GM18508 (cell line): Measurements from ENCODE around the gene WIPF2.

Experiments
- ATAC-seq: cut with Tn5 transposase; IDR thresholded peaks from one replicate; pipeline ENCODE4 v1.9.1; 2021; ENCODE audit warnings: moderate number of reproducible peaks; ENCODE audit not compliant: insufficient read depth, unreplicated experiment

WIPF2 gene

DNA sequence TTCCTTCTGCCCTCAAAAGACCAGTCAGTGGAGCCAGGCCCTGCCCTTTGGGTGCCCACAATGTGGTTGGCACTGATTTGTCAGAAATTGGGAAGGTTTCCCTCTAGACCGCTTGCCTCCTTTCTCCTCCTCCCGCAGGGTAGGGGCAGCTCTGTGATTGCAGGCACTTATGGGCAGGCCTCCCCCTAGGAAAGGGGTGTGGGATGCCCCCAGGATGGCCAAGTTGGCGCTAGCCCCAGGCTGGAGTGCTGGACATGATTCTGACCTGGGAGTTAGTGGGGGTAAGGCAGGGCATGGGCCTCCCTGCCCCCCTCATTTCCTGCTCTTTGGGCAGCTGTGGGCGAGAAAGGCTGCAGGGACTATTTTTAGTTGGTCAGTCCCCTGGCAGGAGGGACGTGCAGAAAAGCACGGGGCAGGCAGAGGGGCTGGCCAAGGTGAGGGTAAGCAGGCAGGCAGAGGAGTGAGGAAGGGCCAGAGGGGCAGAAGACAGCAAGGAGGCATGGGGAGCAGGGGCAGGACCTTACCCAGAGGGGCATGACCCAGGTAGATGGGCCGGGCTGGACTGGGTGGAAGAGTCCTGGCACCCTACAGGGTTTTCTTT lies 93.1 kb downstream of the WIPF2 start:
- no peak for ATAC-seq

DNA sequence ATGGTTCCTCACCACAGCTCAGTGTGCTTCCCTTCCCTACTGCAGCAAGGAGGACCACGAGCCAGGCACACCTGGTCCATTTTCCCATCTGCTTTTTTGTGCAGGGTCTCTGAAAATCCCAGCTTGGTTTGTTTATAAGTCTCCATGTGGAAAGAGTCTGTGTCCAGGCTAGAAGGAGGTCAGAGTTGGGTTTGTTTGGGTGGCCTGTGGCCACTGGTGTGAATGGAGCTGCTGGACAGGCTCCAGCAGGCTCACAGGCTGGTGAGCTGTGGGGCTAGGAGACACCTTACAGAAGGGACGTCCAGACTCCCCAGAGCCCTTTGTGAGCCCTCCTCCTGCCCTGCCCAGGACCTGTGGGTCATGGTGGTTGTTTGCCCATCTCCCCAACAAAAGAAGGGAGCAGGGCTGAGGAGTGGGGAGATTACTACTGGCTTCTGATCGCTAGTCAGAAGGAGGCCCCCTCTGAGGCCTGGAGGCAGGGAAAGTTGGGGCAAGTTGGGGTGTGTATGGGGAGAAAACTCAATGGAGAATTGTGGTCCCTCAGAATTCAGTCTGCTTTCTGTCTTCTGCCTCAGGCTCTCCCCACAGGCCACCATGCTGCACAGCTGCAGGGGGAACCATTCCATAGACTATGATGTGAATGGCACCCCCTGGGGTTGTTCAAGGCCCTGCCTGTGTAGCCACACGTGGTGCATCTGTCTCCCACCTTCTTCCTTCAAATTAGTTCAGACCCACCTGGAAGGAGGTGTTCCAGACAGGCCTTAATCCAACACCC lies 94.0 kb downstream of the WIPF2 start:
- no peak for ATAC-seq

DNA sequence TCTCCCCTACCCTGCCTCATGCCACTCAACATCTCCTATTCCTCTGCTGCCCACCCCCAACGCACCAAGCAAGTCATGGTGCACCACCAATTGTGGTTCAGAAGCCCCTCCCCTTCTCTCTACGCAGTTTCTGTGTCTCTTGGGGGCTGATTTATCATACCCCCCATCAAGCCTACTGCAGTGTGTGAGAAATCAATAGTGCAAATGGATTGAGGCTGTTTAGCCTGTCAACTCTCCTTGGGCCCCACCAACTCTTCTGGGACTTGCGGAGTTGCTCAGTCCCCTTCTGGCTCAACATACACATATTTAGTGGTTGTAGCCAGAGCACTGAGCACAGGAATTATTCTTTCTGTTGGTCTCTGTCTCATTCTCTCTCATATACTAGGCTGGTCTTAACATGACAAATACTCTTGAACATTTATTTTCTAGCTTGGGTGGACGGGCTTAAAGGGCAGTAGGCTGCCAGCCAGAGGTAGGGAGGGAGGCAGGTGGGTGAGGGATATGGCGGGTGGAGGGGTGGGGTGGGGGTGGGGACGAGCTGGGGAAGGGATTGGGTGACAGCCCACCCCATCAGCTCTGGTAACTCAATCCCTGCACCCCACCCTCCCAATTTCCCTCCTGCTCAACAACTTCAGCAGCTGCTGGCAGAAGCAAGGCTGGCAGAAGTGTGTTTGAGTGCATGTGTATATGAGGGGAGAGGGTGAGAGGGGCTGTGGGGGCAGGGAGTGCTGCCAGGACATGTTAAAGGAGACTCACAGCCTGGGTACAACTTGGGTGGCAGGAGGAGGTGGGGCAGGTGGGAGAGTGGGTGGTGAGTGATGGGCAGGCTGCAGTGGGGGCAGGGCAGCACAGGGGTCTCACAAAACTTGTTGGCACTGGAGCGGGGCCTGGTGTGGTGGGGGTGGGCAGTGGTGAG lies 94.8 kb downstream of the WIPF2 start:
- no peak for ATAC-seq

DNA sequence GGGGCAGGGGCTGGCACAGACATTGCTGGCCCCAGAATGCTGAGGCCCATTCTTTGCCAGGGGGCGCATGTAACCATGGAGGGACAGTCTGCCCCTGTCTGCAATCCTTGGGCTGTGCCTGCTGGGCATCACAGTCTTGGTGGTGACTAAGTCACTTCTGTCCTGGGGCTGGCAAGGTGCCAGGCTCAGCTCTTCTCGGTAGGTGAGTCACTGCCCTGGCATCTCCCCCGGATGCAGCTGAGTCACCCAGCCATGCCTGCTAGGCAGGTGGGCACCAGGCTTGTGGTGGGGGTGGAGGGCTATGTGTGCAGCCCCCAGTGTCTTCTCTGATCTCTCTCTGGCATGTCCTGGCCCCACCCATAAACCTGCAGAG lies 95.5 kb downstream of the WIPF2 start:
- no peak for ATAC-seq

DNA sequence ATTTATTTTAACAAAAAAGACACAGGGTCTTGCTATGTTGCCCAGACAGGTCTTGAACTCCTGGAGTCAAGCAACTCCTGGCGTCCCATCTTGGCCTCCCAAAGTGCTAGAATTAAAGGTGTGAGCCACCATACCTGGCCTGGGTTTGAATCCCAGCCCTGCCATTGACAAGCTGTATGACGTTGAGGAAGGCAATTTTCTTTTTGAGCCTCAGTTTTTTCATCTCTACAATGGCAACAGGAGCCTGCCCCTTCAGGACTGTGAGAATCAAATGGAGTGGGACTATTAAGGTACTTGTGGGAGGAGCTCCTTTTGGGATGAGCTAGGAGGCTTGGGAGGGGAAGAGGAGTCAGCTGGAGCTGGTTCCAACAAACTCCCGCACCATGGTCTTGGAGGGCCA lies 96.1 kb downstream of the WIPF2 start:
- no peak for ATAC-seq

DNA sequence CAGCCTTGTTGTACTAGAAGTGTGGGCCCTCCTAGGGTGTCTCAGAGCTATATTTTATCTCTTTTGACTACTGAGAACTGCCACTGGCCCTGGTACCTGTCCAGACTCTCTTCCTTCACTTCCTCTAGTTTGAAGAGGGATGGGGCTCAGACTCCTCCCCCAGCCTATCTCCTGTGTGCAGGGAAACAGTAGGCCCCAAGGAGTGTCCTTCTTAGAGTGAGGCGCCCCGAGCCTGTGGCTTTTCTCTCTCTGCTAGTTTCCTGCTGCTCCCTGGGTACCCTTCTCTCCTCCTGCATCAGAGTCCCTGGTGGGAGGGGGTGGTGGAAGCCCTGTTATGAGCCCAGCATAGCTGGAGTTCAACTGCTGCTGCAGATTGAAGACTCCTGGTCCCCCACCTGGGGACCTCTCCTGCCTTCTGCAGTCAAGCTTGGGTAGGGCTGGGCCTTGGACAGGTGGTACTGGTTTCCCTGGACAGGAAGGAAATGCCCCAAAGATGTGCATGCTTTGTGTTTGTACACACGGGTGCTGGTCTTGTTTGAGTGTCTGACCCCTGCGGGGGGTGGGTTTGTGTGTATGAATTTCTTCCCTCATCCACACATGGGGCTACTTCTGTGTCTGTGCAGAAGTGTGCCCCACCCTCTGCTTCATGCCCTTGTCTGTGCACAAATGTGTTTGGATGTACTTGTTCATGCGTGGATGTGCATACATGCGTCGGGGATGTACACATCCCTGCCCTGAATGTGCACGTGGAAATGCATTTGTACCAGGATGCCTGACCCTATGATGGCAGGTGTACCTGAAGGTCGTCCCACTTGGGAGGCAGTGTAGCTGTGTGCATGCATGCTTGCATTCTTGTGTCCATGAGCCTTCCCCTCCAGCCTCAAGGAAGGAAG lies 96.8 kb downstream of the WIPF2 start:
- no peak for ATAC-seq

DNA sequence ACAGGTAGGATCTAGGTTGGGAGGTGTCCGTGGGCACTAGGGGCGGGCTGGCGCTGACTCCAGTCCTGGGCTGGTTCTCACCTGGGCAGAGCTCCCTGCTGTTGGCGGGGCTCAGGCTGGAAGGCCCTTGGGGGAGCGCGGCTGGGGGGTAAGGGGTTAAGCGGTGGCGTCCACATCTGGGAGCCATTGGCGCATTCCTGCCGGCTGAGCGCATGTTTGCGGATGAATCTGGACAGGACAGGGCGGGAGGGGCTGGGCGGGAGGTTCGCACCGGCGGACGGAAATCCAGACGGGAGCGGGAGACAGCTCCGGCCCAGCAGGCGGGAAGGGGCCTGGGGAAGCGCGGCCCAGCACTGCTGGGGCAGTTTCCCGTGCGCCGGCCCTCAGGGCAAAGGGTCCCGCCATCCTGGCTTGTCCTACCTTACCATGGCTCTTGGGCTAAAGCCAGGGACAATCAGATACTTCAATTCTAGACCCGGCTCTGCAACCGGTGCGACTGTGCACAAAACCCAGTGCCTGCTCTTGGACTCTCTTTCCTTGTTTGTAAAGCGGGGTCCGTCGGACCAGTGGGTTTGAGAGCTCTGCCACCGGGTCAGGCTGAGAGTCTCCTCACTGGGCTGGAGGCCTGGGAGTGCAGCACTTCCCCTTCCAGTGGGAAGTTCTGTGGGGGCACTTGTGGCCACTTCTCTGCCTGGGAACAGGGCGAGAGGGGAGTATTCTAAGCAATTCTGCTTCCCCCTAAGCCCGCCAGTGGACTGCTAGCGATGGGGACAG lies 97.7 kb downstream of the WIPF2 start:
- no peak for ATAC-seq

DNA sequence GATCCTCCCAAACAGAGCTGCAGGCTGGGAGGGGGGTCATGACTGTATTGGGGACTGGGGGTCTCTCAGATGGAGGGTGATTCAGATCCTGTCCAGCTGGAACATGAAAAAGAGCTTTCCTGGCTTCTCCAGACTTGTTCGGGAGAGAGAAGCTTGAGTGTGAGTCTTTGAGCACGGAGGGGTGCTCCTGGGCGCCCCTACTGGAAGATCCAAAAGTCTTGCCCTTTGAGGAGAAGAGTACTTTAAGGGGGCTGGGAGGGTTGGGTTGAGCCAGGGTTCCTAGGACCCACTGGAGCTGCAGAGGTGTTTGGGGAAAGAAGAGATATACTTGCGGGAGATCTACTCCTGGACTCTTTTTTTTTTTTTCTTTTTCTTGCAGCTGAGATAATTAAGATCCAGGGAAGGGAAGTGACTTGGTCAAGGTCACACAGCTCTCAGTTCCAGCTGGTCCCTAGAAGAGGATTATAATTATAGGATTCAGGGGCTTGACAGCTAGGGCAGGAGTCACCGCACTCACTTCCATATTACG lies 98.3 kb downstream of the WIPF2 start:
- ATAC-seq, result no peak

DNA sequence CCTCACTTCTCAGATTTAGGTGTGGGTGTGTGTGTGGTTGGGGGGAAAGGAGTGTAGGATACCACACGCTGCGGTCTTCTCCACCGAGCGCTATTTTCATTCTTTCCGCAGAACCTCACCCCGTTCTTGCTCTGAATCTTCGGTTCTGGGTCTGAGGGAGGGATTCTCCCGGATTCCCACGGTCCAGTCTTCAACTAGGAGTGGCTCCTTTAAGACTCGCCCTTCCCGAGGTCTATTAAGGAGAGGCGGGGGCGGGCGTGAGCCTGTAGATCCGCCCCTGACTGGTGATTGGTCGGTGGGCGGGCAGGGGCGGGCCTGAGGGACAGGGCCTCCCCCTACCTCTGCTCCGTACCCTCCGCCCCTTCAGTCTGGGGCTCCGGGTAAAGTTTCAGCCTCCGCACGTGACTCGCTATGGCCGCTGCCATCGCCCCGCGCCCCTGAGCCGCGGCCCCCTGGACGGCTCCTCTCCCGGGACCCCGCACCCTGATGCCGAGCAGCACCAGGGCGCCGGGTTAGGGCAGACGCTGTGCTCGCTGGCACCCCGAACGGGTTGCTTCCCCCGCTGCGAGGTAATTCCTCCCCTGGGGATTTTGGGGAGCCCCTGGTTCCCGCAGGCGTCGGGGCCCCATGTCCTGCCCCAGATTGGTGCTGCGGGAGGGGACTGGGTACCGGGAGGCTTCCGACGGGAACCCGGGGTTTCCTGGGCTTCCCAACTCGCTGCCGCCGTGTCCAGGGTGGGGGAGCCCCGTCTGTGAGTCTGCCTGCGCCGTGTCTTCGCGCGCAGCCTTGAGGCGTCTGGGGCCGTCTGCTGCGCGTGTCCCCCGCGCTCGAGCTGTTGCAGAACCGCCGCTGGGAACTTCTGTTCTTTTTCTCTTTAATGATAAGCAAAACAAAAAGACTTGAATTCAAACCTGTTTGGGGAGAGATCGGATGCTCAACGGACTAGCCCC lies 99.1 kb downstream of the WIPF2 start:
- no peak for ATAC-seq

DNA sequence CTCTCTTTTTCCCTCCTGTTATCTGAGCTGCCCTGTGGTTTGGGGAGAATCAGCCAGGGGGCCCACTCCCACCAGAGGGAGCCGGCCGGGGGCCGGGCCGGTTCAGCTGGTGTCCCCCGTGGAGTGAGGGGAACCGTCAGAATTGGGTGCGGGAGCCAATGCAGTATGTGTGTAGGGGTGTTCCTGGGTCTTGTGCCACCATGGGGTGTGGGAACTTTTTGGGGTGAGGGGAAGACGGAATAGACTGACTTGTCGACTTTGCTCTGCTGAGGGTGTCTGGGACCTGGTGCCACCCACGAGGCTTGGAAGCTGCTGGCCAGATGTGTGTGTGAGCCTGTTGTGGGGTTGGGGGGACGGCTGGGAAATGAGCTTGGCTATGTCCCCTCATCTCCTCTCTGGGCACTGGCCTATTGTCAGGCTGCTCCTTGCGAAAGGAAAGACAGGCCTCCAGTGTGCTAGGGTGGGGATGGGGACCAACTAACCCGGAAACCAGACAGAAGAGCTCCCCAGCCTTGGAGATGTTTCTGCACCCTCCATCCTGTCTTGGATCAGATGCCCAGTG lies 99.8 kb downstream of the WIPF2 start:
- ATAC-seq, result no peak

DNA sequence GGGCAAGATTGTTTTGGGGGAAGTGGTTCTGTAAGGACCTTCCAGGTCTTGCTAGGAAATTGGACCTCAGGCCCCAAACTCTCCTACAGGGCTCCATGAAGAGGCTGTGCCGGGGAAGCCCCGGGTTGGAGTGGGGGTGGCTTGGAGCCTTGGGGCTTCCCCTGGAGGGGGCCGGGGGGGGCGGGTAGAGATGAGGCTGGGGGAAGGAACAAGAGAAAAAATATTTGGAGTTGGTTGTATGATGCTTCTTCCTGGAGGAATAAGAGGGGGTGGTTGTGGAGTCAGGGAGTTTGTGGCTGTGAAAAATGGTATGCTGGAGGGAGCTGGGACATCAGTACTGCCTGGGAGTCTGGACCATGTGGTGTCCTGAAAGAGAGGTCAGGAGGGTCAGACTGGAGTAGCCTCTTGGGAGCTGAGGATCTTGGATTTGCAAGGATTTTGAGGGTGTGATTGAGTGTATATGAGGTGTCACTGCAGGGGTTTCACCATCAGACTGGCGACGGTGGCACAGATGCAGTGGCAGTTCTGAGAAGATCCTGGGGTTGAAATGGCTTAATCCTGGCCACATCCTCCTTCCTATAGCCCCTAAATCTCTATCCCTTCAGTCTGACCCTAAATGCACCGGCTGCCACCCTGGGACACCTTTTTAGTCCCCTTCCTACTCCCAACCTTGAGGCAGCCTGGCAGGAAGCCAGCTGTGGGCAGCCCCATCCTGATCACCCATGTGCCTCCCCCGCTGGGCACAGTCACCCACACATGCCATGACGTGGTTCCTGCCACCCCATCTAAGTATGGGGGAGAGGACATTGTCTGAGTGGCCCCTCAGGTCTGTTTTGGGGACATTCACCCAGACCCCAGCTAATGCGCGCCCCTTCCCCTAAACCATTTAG lies 100.8 kb downstream of the WIPF2 start:
- ATAC-seq, result no peak

DNA sequence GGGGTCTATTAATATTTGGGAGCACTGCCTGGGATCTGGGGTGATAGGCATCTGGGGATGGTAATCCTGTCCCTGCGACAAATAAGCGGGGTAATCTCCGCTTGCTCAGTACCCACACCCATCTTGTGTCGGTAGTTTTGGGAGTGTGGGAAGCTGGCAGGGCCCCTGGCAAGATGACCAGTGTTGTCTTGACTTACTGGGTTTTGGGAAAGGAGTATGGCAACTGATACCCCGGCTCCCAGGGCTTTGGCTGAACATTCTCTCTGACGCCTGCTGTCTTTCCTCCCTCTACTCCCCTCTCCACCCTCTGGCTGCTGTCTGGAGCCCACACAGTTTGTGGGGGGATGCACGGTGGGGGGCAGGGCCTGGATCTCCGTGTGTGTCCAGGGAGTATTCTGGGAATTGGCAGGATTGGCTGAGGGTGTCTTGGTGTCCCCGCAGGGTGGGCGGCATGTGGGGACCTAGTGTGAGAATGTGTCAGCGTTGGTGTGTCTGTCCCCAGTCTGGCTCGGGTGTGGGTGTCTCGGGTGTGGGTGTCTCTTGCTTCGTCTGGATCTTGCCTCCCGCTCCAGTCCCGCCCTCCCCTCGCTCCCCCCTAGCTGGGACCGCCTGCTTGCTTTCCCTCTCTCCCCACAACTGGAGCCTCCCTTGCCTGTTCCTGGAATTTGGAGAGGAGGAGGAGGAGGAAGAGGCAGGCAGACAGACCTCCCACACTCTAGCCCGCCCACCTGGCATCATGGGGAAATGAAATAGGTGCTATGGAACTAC lies 101.8 kb downstream of the WIPF2 start:
- no peak for ATAC-seq

DNA sequence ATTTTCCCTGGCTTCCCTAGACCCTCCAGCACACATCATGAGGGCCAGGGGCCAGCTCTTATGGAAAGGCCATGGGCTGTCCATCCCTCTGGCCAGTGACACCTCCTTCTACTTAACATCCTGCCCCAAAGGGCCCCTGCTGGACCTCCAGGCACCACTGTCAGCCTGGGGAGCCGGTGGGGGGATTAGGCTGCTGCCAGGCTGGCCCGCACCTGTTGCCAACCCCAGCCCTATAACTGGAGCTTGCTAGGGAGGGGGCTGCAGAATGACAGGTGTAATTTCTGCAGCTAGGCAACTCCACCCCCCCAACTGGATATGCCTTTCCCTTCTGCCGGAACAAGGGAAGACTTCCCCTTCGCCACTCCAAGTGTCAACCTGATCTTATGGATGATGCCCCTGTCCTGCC lies 102.4 kb downstream of the WIPF2 start:
- no peak for ATAC-seq

DNA sequence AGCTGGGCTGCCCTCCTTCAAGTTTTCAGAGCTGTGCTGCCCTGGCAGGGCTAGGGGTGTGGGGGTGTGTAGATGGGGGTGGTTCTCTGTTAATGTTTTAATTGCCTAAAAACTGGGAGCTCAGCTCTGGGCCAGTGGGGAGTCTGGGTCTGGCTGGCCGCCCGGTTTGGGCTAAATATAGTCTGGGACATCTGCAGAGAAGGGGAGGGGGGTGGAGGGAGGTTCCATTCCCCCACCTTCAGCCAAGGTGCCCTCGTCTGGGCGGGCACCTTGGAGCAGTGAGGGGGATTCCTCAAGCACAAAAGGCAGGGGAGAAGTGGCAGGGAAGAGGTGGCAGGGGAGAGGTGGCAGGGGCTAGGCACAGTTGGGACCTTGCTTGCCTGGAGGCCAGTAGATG lies 102.9 kb downstream of the WIPF2 start:
- no peak for ATAC-seq

DNA sequence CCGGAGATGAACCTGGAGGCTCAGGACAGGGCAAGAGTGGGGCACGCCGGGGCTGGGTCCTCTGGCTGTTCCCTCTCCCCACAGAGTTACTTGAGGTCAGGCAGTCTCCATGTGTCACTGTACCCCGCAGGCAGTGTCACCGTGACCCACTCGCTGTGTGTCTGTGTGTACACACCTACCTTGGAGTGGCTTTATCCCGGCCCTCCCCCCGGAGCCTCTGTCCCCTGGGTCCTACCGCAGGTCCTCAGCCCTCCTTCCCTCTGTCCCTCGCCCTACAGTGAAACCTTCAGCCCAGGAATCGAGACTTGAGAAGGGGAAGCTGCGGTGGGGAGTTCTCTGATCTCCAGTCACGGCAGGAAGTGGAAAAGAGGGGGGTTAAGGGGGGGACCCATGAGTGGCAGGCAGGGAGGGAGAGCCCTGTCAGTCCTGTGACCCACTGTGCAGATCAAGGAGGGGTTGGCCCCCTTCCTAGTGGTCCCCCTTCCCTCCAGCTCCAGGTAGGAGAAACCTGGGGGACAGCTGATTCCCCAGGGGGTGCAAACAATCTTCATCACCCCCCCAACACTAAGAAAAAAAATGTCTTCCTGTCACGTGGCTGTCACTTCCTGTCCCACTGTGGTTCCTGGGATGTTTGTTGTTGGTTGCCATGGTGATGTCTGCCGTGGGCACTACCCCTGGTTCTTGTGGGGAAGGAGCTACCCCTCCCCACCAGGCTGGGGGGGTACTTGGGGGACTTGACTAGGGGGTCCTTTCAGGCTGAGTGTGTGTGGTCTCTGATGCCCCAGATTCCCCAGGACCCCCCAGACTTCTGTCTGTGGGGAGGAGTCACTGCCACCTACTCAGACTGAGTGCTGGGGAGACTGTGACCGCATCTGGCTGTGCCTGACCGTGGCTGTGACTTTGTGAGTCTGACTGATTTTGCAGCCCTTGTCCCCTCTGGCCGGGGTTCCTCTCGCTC lies 103.5 kb downstream of the WIPF2 start:
- ATAC-seq, result no peak
